Stimulated activated naive CD8-positive, alpha-beta T cell treated with anti-CD3 and anti-CD28 coated beads, Interleukin-15, Interleukin-2, amounts not matched to agents 100 U/mL and 50 U/mL, for 24 hours (primary cell): ENCODE results near the gene CCR6.
A peak's percentile ranks its signal among the peaks of the same experiment; 100 is the strongest.
"Not testable (repeated sequence)": the region's sequence is repeated elsewhere in the genome, so short reads cannot be mapped to it uniquely, and the experiment has no call there.

ENCODE experiments used
- ATAC-seq: fragments of 150-1000 bp; cut with Tn5 transposase; one replicate; pipeline ENCODE4 v1.10.0; 2021
- DNase-seq: peaks from one replicate; pipeline ENCODE4 v3.0.0; 2021

CCR6 gene

GRCh38 chr6:167122827-167123657, at the start of gene CCR6:
CCR6 (plus strand) TSS chr6:167123096; CDS start chr6:167136135, 13,039 bp downstream.
- ATAC-seq (no peak), DNase-seq (no peak)

GRCh38 chr6:167073679-167074274, 49.1 kb upstream of the CCR6 start:
- ATAC-seq = no peak

GRCh38 chr6:167077241-167077932, 45.5 kb upstream of the CCR6 start:
- ATAC-seq (no peak), DNase-seq (no peak)

More at GRCh38 chr6:167073679-167074274, 49.1 kb upstream of the CCR6 start:
- DNase-seq = no peak

DNA sequence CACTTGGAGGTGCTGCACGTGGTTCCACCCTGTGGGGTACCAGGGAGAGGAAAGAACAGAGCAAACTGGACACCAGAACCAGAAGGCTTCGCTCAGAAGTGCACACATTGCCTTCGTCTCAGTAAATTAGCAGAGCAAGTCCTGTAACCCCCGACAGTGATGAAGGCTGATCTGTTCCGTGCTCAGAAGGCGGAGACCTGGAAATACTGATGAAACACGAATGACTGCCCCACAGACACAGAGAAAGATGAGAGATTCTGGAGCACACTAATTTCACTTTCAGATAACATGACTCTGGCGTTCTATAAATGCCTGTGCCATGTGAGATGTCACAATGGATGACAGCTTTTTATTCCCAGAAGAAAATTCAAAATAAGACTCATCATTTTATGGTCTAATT, 44.2 kb upstream of the CCR6 start:
- DNase-seq = no peak
- ATAC-seq = peak; percentile 39

GRCh38 chr6:167079853-167080297, 43.0 kb upstream of the CCR6 start:
- DNase-seq (peak; percentile 68), ATAC-seq (peak; percentile 98)

GRCh38 chr6:167087857-167088354, 35.0 kb upstream of the CCR6 start:
- ATAC-seq (no peak), DNase-seq (no peak)

GRCh38 chr6:167088741-167089140, 34.2 kb upstream of the CCR6 start:
- not testable (repeated sequence) for DNase-seq, ATAC-seq

DNA sequence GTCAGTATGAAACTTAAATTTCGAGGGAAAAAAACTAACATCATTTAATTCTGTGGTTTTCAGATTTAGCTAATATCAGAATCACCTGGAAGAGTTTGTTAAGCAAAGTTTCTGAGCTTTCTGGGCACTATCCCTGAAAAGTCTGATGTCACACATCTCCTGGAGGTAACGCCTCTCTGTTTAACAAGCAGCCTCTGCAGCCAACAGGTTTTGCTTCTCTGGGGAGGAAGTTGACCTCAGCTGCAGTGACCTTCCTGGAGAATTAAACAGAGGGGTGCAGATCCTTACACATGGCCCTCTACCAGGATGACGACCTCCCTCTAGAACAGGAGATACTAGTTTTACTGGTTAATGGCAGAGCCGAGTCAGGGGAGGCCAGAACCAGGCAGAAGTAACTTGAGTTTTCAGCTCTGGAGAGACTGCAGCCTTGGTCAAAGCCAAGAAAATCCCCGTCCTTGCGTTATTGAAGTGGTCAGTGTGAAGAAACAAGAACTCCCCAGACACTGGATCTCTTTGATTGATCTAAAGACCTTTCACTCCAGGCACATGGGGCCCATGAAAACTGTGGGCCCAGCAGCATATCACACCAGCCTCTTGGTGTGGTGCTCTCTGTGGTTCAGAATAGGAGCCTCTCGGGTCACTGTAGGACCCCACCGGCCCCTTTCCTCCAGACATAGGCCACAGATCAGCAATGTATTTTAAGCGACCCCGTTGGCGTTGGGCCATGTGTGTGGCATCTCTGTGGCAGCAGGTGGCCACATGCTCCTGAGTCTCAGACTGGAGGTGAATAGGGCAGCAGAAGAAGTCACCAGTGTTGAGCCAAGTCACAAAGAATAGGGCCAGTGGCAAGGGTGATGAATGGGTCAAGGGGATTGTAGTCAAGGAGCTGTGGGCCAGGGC, 33.4 kb upstream of the CCR6 start:
- ATAC-seq (no peak), DNase-seq (no peak)

GRCh38 chr6:167090171-167090570, 32.7 kb upstream of the CCR6 start:
- no peak for ATAC-seq
- no peak for DNase-seq

GRCh38 chr6:167091026-167091804, 31.7 kb upstream of the CCR6 start:
- DNase-seq (no peak), ATAC-seq (no peak)

DNA sequence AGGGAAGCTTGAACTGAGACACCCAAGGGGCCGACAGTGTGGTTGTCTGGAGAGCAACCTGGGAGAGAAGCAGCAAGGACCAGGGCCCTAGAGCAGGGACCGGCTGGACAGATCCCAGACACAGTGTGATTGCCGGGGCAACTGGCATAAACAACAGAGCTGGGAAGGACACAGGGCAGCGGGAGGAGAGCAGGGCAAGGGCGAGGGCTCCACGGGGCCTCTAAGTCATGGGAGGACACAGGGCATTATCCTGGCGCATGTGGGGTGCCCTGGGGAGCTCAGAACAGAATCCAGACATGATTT, 31.1 kb upstream of the CCR6 start:
- DNase-seq (no peak), ATAC-seq (no peak)

DNA sequence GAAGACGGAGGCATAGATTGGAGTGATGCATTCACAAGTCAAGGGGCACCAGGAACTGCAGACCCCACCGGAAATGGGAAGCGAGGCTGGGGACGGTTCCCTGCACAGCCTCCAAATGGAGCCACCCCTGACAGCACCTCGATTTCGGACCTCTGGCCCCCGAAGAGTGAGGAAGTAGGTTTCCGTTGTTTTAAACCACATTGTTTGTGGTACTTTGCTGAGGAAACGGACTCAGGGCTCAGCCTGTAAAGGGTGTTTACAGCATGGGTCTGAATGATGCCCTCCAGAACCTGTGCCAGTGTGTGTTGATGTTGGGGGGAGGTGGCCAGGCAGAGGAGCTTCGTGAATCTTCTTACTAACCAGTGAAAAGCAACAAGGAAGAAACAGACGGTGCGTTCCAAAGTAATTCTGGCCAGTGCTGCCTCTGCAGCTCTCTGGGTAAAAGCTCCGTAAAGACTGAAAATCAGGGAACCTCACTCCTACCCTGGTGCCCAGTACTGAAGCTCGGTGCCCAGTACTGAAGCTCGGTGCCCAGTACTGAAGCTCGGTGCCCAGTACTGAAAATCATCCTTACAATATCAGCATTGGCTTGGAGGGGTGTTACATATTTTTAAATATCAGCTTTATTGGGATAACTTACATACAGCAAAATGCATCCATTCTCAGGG, 30.1 kb upstream of the CCR6 start:
- no peak for DNase-seq
- no peak for ATAC-seq

DNA sequence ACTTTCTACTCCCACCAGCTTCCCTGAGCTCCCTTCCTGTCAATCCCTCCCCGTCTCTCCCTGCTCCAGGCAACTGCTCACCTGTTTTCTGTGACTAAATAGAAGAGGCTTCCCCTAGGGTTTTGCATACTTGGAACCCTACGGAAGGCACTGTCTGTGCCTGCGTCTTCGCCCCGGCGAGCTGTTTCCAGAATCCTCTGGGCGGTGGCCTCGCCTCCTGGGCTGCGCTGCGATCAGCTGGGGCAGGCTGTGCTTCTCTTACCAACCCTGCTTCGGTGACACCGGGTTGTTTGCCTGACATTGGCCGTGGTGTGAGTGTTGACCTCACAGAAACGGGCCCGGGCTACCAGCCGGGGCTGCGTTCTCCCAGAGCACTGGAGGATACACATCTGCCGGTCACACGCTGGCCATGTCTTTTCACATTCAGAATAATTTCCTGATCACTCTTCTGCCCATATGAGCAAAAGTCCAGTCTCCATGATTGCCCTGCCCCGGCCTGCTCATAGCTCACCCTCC, 29.4 kb upstream of the CCR6 start:
- DNase-seq (no peak), ATAC-seq (no peak)

GRCh38 chr6:167093922-167094432, 28.9 kb upstream of the CCR6 start:
- DNase-seq (peak; percentile 81), ATAC-seq (peak; percentile 47)

- ATAC-seq = no peak
- no peak for DNase-seq
Measured at GRCh38 chr6:167094436-167094819, 28.5 kb upstream of the CCR6 start.

GRCh38 chr6:167094820-167095637, 27.9 kb upstream of the CCR6 start:
- ATAC-seq (peak; percentile 82), DNase-seq (no peak)

- ATAC-seq = no peak
- no peak for DNase-seq
Measured at GRCh38 chr6:167095888-167096287, 27.0 kb upstream of the CCR6 start.

DNA sequence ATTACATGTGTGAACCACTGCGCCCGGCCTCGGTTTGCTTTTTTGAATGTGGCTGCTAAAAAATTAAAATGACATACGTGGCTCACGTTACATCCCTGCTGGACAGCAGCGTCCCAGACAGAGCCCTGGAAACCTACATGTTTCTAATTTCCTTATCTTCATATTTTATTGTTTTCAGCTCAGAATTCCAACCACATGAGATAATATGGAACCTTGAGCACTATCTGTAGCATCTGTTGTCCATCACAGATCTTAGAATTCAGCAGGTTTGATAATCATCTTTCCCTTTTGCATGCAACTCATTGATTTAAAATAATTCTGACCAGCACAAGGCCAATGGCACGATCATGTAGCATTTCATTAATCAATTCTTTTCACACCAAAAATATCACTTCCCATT, 25.9 kb upstream of the CCR6 start:
- ATAC-seq (no peak), DNase-seq (no peak)

- no peak for ATAC-seq
Measured at GRCh38 chr6:167097770-167098169, 25.1 kb upstream of the CCR6 start.

More at GRCh38 chr6:167097770-167098169, 25.1 kb upstream of the CCR6 start:
- DNase-seq = no peak
